ENCODE measurements around the gene FRMD1. TPM values are rescaled to one million over a fixed set of nuclear protein-coding genes. Genes with fewer than 3 reads are reported as not detected.

The FRMD1 gene
- total RNA-seq, 1 donor from 2014 or later, result not detected

- no peak for DNase-seq (ENCODE audit: low read depth in 2 of 2)
Observed at GRCh38 chr6:168111911-168112310, 32.9 kb upstream of the FRMD1 start.

GRCh38 chr6:168110437-168110836, 31.4 kb upstream of the FRMD1 start:
- no peak for DNase-seq (ENCODE audit: low read depth in 2 of 2)

- no peak for DNase-seq (ENCODE audit: low read depth in 2 of 2)
Observed at GRCh38 chr6:168109171-168109570, 30.2 kb upstream of the FRMD1 start.

- DNase-seq (ENCODE audit: low read depth in 2 of 2), result no peak
Observed at GRCh38 chr6:168107191-168107983, 28.4 kb upstream of the FRMD1 start.

GRCh38 chr6:168106633-168107005, 27.6 kb upstream of the FRMD1 start:
- no peak for DNase-seq (ENCODE audit: low read depth in 2 of 2)

GRCh38 chr6:168105813-168106632, 27.0 kb upstream of the FRMD1 start:
- no peak for DNase-seq (ENCODE audit: low read depth in 2 of 2)

- DNase-seq (ENCODE audit: low read depth in 2 of 2), result no peak
Observed at GRCh38 chr6:168104636-168105035, 25.6 kb upstream of the FRMD1 start.

GRCh38 chr6:168103050-168103830, 24.2 kb upstream of the FRMD1 start:
- no peak for DNase-seq (ENCODE audit: low read depth in 2 of 2)

- DNase-seq (ENCODE audit: low read depth in 2 of 2), result no peak
Observed at GRCh38 chr6:168102315-168102985, 23.4 kb upstream of the FRMD1 start.

GRCh38 chr6:168101590-168102314, 22.7 kb upstream of the FRMD1 start:
- DNase-seq (ENCODE audit: low read depth in 2 of 2), result no peak

- no peak for DNase-seq (ENCODE audit: low read depth in 2 of 2)
Observed at GRCh38 chr6:168100803-168101589, 22.0 kb upstream of the FRMD1 start.

- DNase-seq (ENCODE audit: low read depth in 2 of 2), result no peak
Observed at GRCh38 chr6:168100011-168100802, 21.2 kb upstream of the FRMD1 start.

- DNase-seq (ENCODE audit: low read depth in 2 of 2), result no peak
Observed at GRCh38 chr6:168099201-168100010, 20.4 kb upstream of the FRMD1 start.

GRCh38 chr6:168098431-168098861, 19.4 kb upstream of the FRMD1 start:
- DNase-seq (ENCODE audit: low read depth in 2 of 2), result no peak

- no peak for DNase-seq (ENCODE audit: low read depth in 2 of 2)
Observed at GRCh38 chr6:168097621-168098430, 18.8 kb upstream of the FRMD1 start.

- no peak for DNase-seq (ENCODE audit: low read depth in 2 of 2)
Observed at GRCh38 chr6:168097221-168097620, 18.2 kb upstream of the FRMD1 start.

GRCh38 chr6:168096271-168096764, 17.3 kb upstream of the FRMD1 start:
- no peak for DNase-seq (ENCODE audit: low read depth in 2 of 2)

All from dermis microvascular lymphatic vessel endothelial cell (primary cell).